ENCODE measurements around the gene EEF1A1.

EEF1A1 gene

DNA sequence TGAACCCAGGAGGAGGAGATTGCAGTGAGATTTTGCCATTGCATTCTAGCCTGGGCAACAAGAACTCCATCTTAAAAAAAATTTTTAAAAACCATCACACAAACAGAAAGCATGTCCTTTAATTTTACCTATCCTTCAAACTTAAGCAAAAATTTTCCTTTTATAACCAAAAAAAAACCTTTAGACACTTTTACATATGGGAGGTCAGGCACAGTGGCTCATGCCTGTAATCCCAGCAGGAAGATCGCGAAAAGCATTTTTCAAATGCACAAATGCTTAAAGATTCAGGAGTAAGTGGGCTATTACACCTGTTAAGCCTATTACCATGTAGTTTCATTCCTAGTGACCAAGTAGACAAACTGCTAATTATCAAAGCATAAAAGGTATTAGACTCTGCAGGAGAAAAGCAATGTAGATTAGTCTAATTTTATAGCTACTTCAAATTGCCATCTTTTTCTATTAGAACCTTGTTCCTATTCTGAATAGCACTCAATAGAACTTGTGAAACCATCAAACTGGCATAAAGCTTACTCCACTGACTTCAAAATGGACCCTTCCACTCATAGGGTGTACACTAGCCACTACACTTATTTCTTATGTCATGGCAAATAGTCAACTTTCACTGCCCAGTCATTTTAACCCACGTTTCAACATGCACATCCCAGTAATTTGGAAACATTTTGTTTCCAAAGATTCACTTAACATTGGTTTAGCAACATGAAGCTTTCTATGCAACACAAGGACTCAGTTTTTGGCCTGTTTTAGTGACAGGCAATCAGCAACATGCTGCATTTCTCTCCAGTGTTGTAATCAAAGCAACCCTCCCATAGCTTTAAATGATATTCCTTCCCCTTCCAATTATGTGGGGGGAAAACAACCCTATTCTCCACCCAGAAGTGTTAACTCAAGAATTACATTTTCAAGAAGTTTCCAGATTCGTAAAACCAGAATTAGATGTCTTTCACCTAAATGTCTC, 4.0 kb downstream of the EEF1A1 start:
- TF ChIP-seq, protein P1, sequence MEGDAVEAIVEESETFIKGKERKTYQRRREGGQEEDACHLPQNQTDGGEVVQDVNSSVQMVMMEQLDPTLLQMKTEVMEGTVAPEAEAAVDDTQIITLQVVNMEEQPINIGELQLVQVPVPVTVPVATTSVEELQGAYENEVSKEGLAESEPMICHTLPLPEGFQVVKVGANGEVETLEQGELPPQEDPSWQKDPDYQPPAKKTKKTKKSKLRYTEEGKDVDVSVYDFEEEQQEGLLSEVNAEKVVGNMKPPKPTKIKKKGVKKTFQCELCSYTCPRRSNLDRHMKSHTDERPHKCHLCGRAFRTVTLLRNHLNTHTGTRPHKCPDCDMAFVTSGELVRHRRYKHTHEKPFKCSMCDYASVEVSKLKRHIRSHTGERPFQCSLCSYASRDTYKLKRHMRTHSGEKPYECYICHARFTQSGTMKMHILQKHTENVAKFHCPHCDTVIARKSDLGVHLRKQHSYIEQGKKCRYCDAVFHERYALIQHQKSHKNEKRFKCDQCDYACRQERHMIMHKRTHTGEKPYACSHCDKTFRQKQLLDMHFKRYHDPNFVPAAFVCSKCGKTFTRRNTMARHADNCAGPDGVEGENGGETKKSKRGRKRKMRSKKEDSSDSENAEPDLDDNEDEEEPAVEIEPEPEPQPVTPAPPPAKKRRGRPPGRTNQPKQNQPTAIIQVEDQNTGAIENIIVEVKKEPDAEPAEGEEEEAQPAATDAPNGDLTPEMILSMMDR (IDR thresholded peaks at IDR 0.05; ENCODE audit: control insufficient read depth, extremely low read depth, insufficient read depth) = no peak
- DNase-seq (ENCODE audit: low read depth) = no peak
- H3K4me3 ChIP-seq (ENCODE audit: low read depth, low read length) = no peak overlapping the region

DNA sequence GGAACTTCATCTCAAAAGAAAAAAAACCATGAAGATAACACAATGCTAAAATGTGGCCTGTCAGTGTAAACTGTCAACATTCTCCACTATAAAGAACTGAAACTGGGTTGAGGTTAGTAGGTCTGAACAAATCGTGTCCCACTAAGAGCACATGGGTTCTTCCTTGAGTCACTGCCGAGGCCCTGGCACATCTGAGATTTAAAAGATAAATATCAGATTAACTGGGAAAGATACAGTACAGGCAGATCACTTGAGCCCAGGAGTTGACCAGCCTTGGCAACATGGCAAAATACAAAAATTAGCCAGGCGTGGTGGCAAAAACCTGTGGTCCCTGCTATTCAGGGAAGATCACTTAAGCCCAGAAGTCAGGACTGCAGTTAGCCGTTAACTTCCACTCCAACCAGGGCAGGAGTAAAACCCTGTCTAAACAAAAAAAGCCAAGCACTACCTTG, 5.6 kb downstream of the EEF1A1 start:
- DNase-seq (ENCODE audit: low read depth) = no peak
- no peak overlapping the region for H3K4me3 ChIP-seq (ENCODE audit: low read depth, low read length)
- TF ChIP-seq, protein P1 (IDR thresholded peaks at IDR 0.05; ENCODE audit: control insufficient read depth, extremely low read depth, insufficient read depth) = no peak

DNA sequence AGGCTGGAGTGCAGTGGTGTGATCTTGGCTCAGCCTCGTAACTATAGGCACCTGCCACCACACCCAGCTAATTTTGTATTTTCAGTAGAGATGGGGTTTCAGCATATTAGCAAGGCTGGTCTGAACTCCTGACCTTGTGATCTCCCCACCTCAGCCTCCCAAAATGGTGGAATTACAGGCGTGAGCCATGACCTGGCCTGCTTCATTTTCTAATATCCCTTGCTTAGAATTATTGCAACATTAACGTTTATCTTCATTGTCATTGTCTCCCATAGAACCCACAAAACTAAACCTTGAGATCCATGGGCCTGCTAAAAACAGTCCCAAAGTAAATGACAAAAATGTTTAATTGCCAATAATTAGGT, 6.1 kb downstream of the EEF1A1 start:
- H3K4me3 ChIP-seq (ENCODE audit: low read depth, low read length) = no peak overlapping the region
- DNase-seq (ENCODE audit: low read depth) = no peak
- TF ChIP-seq, protein P1 (IDR thresholded peaks at IDR 0.05; ENCODE audit: control insufficient read depth, extremely low read depth, insufficient read depth) = no peak

DNA sequence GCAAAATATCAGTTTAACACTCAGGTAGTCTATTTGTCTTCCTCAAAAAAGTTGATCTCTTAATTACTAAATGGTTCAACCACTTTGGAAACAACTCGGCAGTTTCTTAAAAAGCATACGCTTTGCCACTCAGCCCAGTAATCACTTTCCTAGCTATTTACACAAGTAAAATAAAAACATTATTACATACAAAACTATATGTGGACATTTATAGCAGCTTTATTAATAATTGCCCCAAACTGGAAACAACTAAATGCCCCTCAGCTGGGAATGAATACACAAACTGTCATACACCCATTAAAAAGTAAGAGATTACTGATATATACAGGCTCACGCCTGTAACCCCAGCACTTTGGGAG, 7.4 kb downstream of the EEF1A1 start:
- DNase-seq (ENCODE audit: low read depth) = no peak
- no peak overlapping the region for H3K4me3 ChIP-seq (ENCODE audit: low read depth, low read length)
- TF ChIP-seq, protein P1 (IDR thresholded peaks at IDR 0.05; ENCODE audit: control insufficient read depth, extremely low read depth, insufficient read depth) = no peak

DNA sequence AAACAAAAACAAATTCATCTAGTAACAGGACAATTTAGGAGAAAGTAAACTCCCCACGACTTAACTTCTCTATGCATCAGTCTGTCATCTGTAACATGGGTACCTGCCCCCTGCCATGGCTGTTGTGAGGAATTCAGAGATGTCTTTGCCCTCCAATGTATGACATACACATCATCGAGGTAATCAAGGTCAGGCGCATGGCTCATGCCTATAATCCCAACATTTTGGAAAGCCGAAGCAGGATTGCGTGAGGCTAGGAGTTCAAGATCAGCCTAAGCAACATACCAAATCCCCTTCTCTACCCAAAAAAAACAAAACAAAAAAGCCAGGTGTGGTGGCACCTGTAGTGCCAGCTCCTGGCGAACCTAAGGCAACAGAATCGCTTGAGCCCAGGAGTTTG, 9.0 kb downstream of the EEF1A1 start:
- no peak overlapping the region for H3K4me3 ChIP-seq (ENCODE audit: low read depth, low read length)
- DNase-seq (ENCODE audit: low read depth) = no peak
- TF ChIP-seq, protein P1 (IDR thresholded peaks at IDR 0.05; ENCODE audit: control insufficient read depth, extremely low read depth, insufficient read depth) = no peak

DNA sequence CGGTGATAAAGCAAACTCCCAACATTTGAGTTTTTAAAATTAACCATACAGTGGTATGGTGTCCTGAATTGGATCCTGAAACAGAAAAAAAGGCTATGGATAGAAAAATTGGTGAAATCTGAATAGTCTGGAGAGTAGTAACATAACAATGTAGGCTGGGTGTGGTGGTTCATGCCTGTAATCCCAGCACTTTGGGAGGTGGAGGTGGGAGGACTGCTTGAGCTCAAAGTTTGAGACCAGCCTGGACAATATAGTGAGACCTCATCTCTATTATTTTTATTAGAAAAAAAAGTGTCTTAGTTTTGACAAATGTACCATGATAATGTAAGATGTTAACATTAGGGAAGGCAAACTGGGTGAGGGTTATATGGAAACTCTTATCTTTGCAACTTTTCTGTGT, 11.0 kb downstream of the EEF1A1 start:
- TF ChIP-seq, protein P1 (IDR thresholded peaks at IDR 0.05; ENCODE audit: control insufficient read depth, extremely low read depth, insufficient read depth) = no peak
- no peak overlapping the region for H3K4me3 ChIP-seq (ENCODE audit: low read depth, low read length)
- no peak for DNase-seq (ENCODE audit: low read depth)

Data from LNCaP clone FGC (cell line).